ENCODE data around the gene RIGI.
"Not testable (repeated sequence)": the region's sequence is repeated elsewhere in the genome, so short reads cannot be mapped to it uniquely, and the experiment has no call there.

Gene RIGI

GRCh38 chr9:32551276-32552051 is 25.5 kb upstream of the RIGI start:
- H3K36me3 Mint-ChIP-seq (ENCODE audit: insufficient read depth) = peaks cover 26% of the 10 kb centered on the region
- H3K9me3 Mint-ChIP-seq = no peaks in the 10 kb centered on the region
- H3K4me1 Mint-ChIP-seq = peaks cover 40% of the 10 kb centered on the region
- no peaks in the 10 kb centered on the region for H3K27me3 Mint-ChIP-seq
- peak overlapping the region; percentile 98 for H3K27ac Mint-ChIP-seq (ENCODE audit: low read depth)
- H3K4me3 Mint-ChIP-seq = peak overlapping the region; percentile 98
- ATAC-seq (replicated peaks; ENCODE audit: extremely low read depth, poor library complexity, severe bottlenecking) = peak; percentile 24
- DNase-seq (ENCODE audit: low spot score in 2 of 2) = peak; percentile 26 to 30

GRCh38 chr9:32550562-32551275 is 24.7 kb upstream of the RIGI start:
- H3K4me3 Mint-ChIP-seq = peak overlapping the region; percentile 98
- DNase-seq (ENCODE audit: low spot score in 2 of 2) (peak; percentile 92 to 93), ATAC-seq (replicated peaks; ENCODE audit: extremely low read depth, poor library complexity, severe bottlenecking) (peak; percentile 76)
- H3K27ac Mint-ChIP-seq (ENCODE audit: low read depth) = peak overlapping the region; percentile 98
- peaks cover 26% of the 10 kb centered on the region for H3K36me3 Mint-ChIP-seq (ENCODE audit: insufficient read depth)
- H3K4me1 Mint-ChIP-seq = peaks cover 41% of the 10 kb centered on the region
- H3K27me3 Mint-ChIP-seq = no peaks in the 10 kb centered on the region
- H3K9me3 Mint-ChIP-seq = no peaks in the 10 kb centered on the region

- Mint-ChIP-seq H3K27ac (ENCODE audit: low read depth) (peak overlapping the region; percentile 98), H3K4me3 (peak overlapping the region; percentile 98), H3K27me3 (no peaks in the 10 kb centered on the region), H3K4me1 (peaks cover 42% of the 10 kb centered on the region), H3K36me3 (ENCODE audit: insufficient read depth) (peaks cover 25% of the 10 kb centered on the region), H3K9me3 (no peaks in the 10 kb centered on the region)
- ATAC-seq (replicated peaks; ENCODE audit: extremely low read depth, poor library complexity, severe bottlenecking) (no peak), DNase-seq (ENCODE audit: low spot score in 2 of 2) (no peak)
Observed at GRCh38 chr9:32550150-32550561, 24.2 kb upstream of the RIGI start.

GRCh38 chr9:32548213-32548612 is 22.2 kb upstream of the RIGI start:
- DNase-seq (ENCODE audit: low spot score in 2 of 2); H3K27ac Mint-ChIP-seq (ENCODE audit: low read depth); H3K27me3 Mint-ChIP-seq; H3K9me3 Mint-ChIP-seq; ATAC-seq (replicated peaks; ENCODE audit: extremely low read depth, poor library complexity, severe bottlenecking): not testable (repeated sequence)
- peaks cover 42% of the 10 kb centered on the region for H3K4me1 Mint-ChIP-seq
- peaks cover 31% of the 10 kb centered on the region for H3K36me3 Mint-ChIP-seq (ENCODE audit: insufficient read depth)
- peak overlapping the region; percentile 98 for H3K4me3 Mint-ChIP-seq

GRCh38 chr9:32545884-32546283 is 19.9 kb upstream of the RIGI start:
- Mint-ChIP-seq H3K9me3 (no peaks in the 10 kb centered on the region), H3K4me1 (peaks cover 36% of the 10 kb centered on the region), H3K36me3 (ENCODE audit: insufficient read depth) (peaks cover 25% of the 10 kb centered on the region), H3K27ac (ENCODE audit: low read depth) (no peak overlapping the region), H3K4me3 (no peak overlapping the region), H3K27me3 (no peaks in the 10 kb centered on the region)
- DNase-seq (ENCODE audit: low spot score in 2 of 2) (no peak), ATAC-seq (replicated peaks; ENCODE audit: extremely low read depth, poor library complexity, severe bottlenecking) (no peak)

- H3K4me1 Mint-ChIP-seq = peaks cover 20% of the 10 kb centered on the region
- no peak overlapping the region for H3K27ac Mint-ChIP-seq (ENCODE audit: low read depth)
- DNase-seq (ENCODE audit: low spot score in 2 of 2) = no peak
- no peak for ATAC-seq (replicated peaks; ENCODE audit: extremely low read depth, poor library complexity, severe bottlenecking)
- H3K9me3 Mint-ChIP-seq = no peaks in the 10 kb centered on the region
- H3K27me3 Mint-ChIP-seq = no peaks in the 10 kb centered on the region
- H3K36me3 Mint-ChIP-seq (ENCODE audit: insufficient read depth) = peaks cover 20% of the 10 kb centered on the region
- no peak overlapping the region for H3K4me3 Mint-ChIP-seq
Observed at GRCh38 chr9:32543047-32543446, 17.1 kb upstream of the RIGI start.

GRCh38 chr9:32533816-32534215 is 7.8 kb upstream of the RIGI start:
- Mint-ChIP-seq H3K36me3 (ENCODE audit: insufficient read depth) (peaks cover 12% of the 10 kb centered on the region), H3K27ac (ENCODE audit: low read depth) (no peak overlapping the region), H3K4me3 (no peak overlapping the region), H3K4me1 (no peaks in the 10 kb centered on the region), H3K27me3 (no peaks in the 10 kb centered on the region), H3K9me3 (no peaks in the 10 kb centered on the region)
- no peak for ATAC-seq (replicated peaks; ENCODE audit: extremely low read depth, poor library complexity, severe bottlenecking)
- DNase-seq (ENCODE audit: low spot score in 2 of 2) = no peak

GRCh38 chr9:32533336-32533735 is 7.3 kb upstream of the RIGI start:
- ATAC-seq (replicated peaks; ENCODE audit: extremely low read depth, poor library complexity, severe bottlenecking) = no peak
- no peak overlapping the region for H3K4me3 Mint-ChIP-seq

GRCh38 chr9:32526707-32527048 is 682 bp upstream of the RIGI start:
- H3K9me3 Mint-ChIP-seq = no peaks in the 10 kb centered on the region
- H3K27me3 Mint-ChIP-seq = no peaks in the 10 kb centered on the region
- H3K27ac Mint-ChIP-seq (ENCODE audit: low read depth) = peak overlapping the region; percentile 97
- H3K36me3 Mint-ChIP-seq (ENCODE audit: insufficient read depth) = peaks cover 23% of the 10 kb centered on the region
- peak overlapping the region; percentile 95 for H3K4me3 Mint-ChIP-seq
- no peak for DNase-seq (ENCODE audit: low spot score in 2 of 2)
- ATAC-seq (replicated peaks; ENCODE audit: extremely low read depth, poor library complexity, severe bottlenecking) = no peak
- H3K4me1 Mint-ChIP-seq = peaks cover 39% of the 10 kb centered on the region

More at GRCh38 chr9:32533336-32533735, 7.3 kb upstream of the RIGI start:
- Mint-ChIP-seq H3K4me1 (no peaks in the 10 kb centered on the region), H3K27ac (ENCODE audit: low read depth) (no peak overlapping the region), H3K27me3 (no peaks in the 10 kb centered on the region), H3K9me3 (no peaks in the 10 kb centered on the region), H3K36me3 (ENCODE audit: insufficient read depth) (peaks cover 12% of the 10 kb centered on the region)
- DNase-seq (ENCODE audit: low spot score in 2 of 2) = no peak

- no peak for DNase-seq (ENCODE audit: low spot score in 2 of 2)
- ATAC-seq (replicated peaks; ENCODE audit: extremely low read depth, poor library complexity, severe bottlenecking) = no peak
- peaks cover 43% of the 10 kb centered on the region for H3K4me1 Mint-ChIP-seq
- peaks cover 23% of the 10 kb centered on the region for H3K36me3 Mint-ChIP-seq (ENCODE audit: insufficient read depth)
- H3K27me3 Mint-ChIP-seq = no peaks in the 10 kb centered on the region
- H3K4me3 Mint-ChIP-seq = peak overlapping the region; percentile 95
- no peaks in the 10 kb centered on the region for H3K9me3 Mint-ChIP-seq
- peak overlapping the region; percentile 97 for H3K27ac Mint-ChIP-seq (ENCODE audit: low read depth)
Observed at GRCh38 chr9:32525709-32526030, 326 bp downstream of the RIGI start.

- H3K27me3 Mint-ChIP-seq = no peaks in the 10 kb centered on the region
- ATAC-seq (replicated peaks; ENCODE audit: extremely low read depth, poor library complexity, severe bottlenecking) (peak; percentile 8), DNase-seq (ENCODE audit: low spot score in 2 of 2) (no peak)
- H3K4me1 Mint-ChIP-seq = peaks cover 43% of the 10 kb centered on the region
- peak overlapping the region; percentile 97 for H3K27ac Mint-ChIP-seq (ENCODE audit: low read depth)
- H3K9me3 Mint-ChIP-seq = no peaks in the 10 kb centered on the region
- peaks cover 23% of the 10 kb centered on the region for H3K36me3 Mint-ChIP-seq (ENCODE audit: insufficient read depth)
- H3K4me3 Mint-ChIP-seq = peak overlapping the region; percentile 95
Observed at GRCh38 chr9:32524892-32525708, 896 bp downstream of the RIGI start.

GRCh38 chr9:32524558-32524891 is 1.5 kb downstream of the RIGI start:
- Mint-ChIP-seq H3K36me3 (ENCODE audit: insufficient read depth) (peaks cover 23% of the 10 kb centered on the region), H3K4me3 (peak overlapping the region; percentile 95), H3K4me1 (peaks cover 43% of the 10 kb centered on the region), H3K27ac (ENCODE audit: low read depth) (peak overlapping the region; percentile 97)
- not testable (repeated sequence) for H3K27me3 Mint-ChIP-seq; ATAC-seq (replicated peaks; ENCODE audit: extremely low read depth, poor library complexity, severe bottlenecking); DNase-seq (ENCODE audit: low spot score in 2 of 2); H3K9me3 Mint-ChIP-seq

Measured in central memory CD8-positive, alpha-beta T cell (primary cell).